ENCODE data around the gene WASF2. TPM values are rescaled to one million over a fixed set of nuclear protein-coding genes. Genes with fewer than 3 reads are reported as not detected.

Gene WASF2
- total and polyA plus RNA-seq, 2 of the 4 experiments (the other 2 are of a cell fraction): 7.9 to 45.4 TPM

DNA sequence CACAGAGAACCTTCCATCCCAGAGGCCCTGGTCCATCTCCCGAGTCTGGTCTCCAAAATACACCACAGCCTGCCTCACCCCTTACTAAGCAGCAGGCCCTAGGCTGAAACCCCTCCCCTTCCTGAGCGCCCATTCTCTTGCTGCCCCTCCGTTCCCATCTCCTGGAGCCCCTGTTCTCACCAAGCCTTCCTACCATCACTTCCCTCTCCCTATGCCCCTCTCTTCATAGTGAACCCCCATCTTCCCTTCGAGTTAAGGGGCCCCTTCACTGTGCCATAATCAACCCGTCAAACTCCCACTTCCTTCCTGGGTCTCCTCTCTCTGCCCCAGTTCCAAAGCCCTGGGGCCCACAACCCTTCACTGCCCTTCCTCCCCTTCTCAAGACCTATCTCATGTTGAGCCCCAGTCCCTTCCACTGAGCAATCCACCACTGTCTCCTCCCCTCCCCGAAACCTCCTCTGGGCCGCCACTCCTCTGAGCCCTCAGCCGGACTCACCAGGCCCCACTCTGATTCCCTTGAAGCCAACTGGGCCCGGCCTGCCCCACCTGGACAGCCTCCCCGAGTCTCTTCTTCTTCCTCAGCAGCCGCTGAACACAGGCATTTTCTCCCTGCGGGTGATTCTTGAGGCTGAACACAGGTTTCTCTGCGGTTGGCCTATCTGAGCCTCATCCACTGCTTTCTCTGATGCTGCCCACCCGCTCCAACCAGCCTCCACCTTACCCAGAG lies 42.2 kb upstream of the WASF2 start:
- Histone ChIP-seq H2BK15ac (ENCODE audit: low read depth, low read length) (no peak overlapping the region), H3K4ac (ENCODE audit: low read depth, low read length) (no peak overlapping the region), H3K27ac (ENCODE audit: insufficient read depth, low read length) (no peak overlapping the region), H3K4me1 (ENCODE audit: control insufficient read depth, insufficient read depth, low read length) (peaks cover 28% of the 10 kb centered on the region), H3K27me3 (ENCODE audit: control insufficient read depth, insufficient read depth, low read length) (no peaks in the 10 kb centered on the region), H3K18ac (ENCODE audit: low read depth, low read length) (no peak overlapping the region), H2BK120ac (ENCODE audit: low read depth, low read length) (no peak overlapping the region), H4K20me1 (ENCODE audit: insufficient read depth, low read length) (peaks cover 7% of the 10 kb centered on the region), H4K8ac (ENCODE audit: low read depth in 2 of 2, low read length in 2 of 2) (no peak overlapping the region), H3K4me3 (ENCODE audit: insufficient read depth, low read depth, low read length) (no peak overlapping the region), H3K9me3 (ENCODE audit: control insufficient read depth, insufficient read depth, low read length) (no peaks in the 10 kb centered on the region), H3K23ac (ENCODE audit: low read depth, low read length) (no peak overlapping the region), H3K56ac (ENCODE audit: extremely low read depth, insufficient read depth, low read length) (no peak overlapping the region), H2AK5ac (ENCODE audit: low read depth, low read length) (no peak overlapping the region), H2AFZ (replicated peaks; ENCODE audit: low read length, poor library complexity) (no peak overlapping the region), H2AK9ac (replicated peaks; ENCODE audit: low read depth, low read length, poor library complexity) (no peak overlapping the region), H3K9me1 (ENCODE audit: insufficient read depth, low read length) (peaks cover 10% of the 10 kb centered on the region), H3K14ac (replicated peaks; ENCODE audit: low read depth, low read length) (no peak overlapping the region), H3K79me1 (ENCODE audit: low read depth in 1 of 2, low read length in 2 of 2) (peaks cover 6 to 32% of the 10 kb centered on the region in 2 experiments), H2BK5ac (ENCODE audit: low read depth, low read length, poor library complexity, severe bottlenecking) (no peak overlapping the region), H3K9ac (ENCODE audit: low read depth, low read length) (no peak overlapping the region), H4K5ac (ENCODE audit: low read depth, low read length) (no peak overlapping the region), H3K36me3 (ENCODE audit: control insufficient read depth, insufficient read depth, low read length) (peaks cover 21% of the 10 kb centered on the region), H4K91ac (ENCODE audit: insufficient read depth, low read depth, low read length) (no peak overlapping the region), H2BK20ac (ENCODE audit: low read depth, low read length) (no peak overlapping the region), H3K4me2 (ENCODE audit: low read depth, low read length) (no peak overlapping the region)
- ChIA-PET POLR2A (ENCODE audit: unreplicated experiment) (no interaction called here), CTCF (no interaction called here)
- 85% methylated on average over 5 of the region's 14 CpGs; no CpG with 5 or more reads in 1 of the 2 experiments for WGBS, 2 experiments (ENCODE audit: extremely low coverage in 2 of 2, insufficient read length in 1 of 2)
- in situ Hi-C loops (cut with MboI; ENCODE audit: low sequenced_read_pairs): no loop called here
- intact Hi-C loops (cut with micrococcal nuclease): no loop called here
- no peak for TF ChIP-seq CTCF (conservative IDR thresholded peaks at IDR 0.05; ENCODE audit: low read depth, low read length)
- TF ChIP-seq, protein P1, sequence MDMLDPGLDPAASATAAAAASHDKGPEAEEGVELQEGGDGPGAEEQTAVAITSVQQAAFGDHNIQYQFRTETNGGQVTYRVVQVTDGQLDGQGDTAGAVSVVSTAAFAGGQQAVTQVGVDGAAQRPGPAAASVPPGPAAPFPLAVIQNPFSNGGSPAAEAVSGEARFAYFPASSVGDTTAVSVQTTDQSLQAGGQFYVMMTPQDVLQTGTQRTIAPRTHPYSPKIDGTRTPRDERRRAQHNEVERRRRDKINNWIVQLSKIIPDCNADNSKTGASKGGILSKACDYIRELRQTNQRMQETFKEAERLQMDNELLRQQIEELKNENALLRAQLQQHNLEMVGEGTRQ (IDR thresholded peaks at IDR 0.05; ENCODE audit: low read depth, low read length): no peak
- no peak for TF ChIP-seq RCOR1 (IDR thresholded peaks at IDR 0.05; ENCODE audit: insufficient replicate concordance, low read length)
- TF ChIP-seq RFX5 (IDR thresholded peaks at IDR 0.05; ENCODE audit: low read depth, low read length): no peak
- TF ChIP-seq MAFK (IDR thresholded peaks at IDR 0.05; ENCODE audit: low read depth, low read length): no peak
- no peak for TF ChIP-seq ELK1 (IDR thresholded peaks at IDR 0.05; ENCODE audit: borderline replicate concordance, low read depth, low read length)
- TF ChIP-seq RAD21 (IDR thresholded peaks at IDR 0.05; ENCODE audit: low read length): no peak
- TF ChIP-seq NFE2L2 (IDR thresholded peaks at IDR 0.05; ENCODE audit: low read depth, low read length): no peak
- no peak for TF ChIP-seq CEBPB (IDR thresholded peaks at IDR 0.05; ENCODE audit: low read depth, low read length)
- no peak for TF ChIP-seq BHLHE40 (IDR thresholded peaks at IDR 0.05; ENCODE audit: low read depth, low read length)
- TF ChIP-seq MAZ (IDR thresholded peaks at IDR 0.05; ENCODE audit: borderline replicate concordance, low read depth, low read length): no peak
- dilution Hi-C loops (cut with HindIII; ENCODE audit: low sequenced_read_pairs, unreplicated experiment): no loop called here
- no TSS peak for BruUV-seq (replicated peaks)
- DNase-seq: no peak
- no peak for ATAC-seq (ENCODE audit: low read depth)
